Transverse colon (tissue), 4 donors: ENCODE results near the gene THAP8.

Source experiments
- CTCF ChIP-seq, 5 experiments: fragments of 200-600 bp in 3 of 5; fragments of 450-650 bp in 2 of 5; sonication (generic) in 3 of 5; IDR thresholded peaks; 1 replicate in 2 of 5; 2 replicates in 3 of 5; pipeline ENCODE4 v1.5.1; 2016 to 2017; ENCODE audit warnings: antibody characterized with exemption in 5 of 5, inconsistent platforms in 3 of 5, mild to moderate bottlenecking in 2 of 5, moderate library complexity in 1 of 5
- POLR2AphosphoS5 ChIP-seq, 3 donors: sonication (generic); formaldehyde crosslinking; IDR thresholded peaks; one replicate each; pipeline ENCODE4 v1.6.1; 2016; ENCODE audit warnings: antibody characterized with exemption in 3 of 3

GRCh38 chr19:36084231-36085009 lies 30.3 kb upstream of the THAP8 start:
- no peak for TF ChIP-seq CTCF (IDR thresholded peaks at IDR 0.05)
- no peak for TF ChIP-seq POLR2AphosphoS5 (IDR thresholded peaks at IDR 0.05)
